HG03432 (cell line): Measurements from ENCODE around the gene ZNF106.

Experiments used
- ATAC-seq: cut with Tn5 transposase; IDR thresholded peaks from one replicate; pipeline ENCODE4 v1.9.1; 2021; ENCODE audit warnings: mild to moderate bottlenecking, moderate library complexity; ENCODE audit not compliant: unreplicated experiment

ZNF106 gene

DNA sequence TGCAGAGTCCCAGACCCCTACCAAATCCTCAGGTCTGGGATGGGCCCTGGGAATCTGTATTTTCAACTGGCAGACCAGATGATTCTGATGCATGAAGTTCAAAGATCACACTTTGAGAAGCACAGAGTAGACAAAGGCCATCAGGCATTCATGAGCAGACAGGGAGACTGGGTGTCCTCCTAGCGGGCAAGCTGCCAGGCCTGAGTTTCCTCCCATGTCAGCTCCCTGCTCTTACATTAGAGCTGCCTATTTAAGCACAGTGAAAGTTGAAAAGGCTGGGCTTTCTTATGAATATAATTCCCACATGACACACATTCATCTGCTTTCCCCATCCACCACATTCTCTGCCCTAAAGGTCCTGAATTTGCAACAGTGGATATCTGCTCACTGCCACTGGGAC lies 117.7 kb downstream of the ZNF106 start:
- no peak for ATAC-seq

DNA sequence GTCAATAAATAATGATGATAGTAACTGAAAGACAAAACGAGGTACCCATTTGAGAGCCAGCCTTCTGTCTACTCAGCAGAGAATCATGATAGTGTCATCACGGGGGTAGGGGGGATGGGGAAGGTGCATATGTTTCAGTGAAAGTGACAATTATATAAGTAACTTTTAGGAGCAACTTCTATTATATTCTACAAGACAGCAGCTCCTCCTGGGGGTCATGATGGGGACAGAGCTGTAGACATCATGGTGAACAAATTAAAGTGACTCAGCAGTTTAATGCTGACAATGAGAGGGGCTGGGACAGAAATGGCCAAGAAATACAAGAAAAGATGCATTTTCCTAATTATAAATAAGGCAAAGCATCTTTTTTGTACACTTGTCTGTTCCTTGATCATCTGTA lies 119.8 kb downstream of the ZNF106 start:
- ATAC-seq = no peak

GRCh38 chr15:42368096-42368495 lies 122.8 kb downstream of the ZNF106 start:
- ATAC-seq = no peak

DNA sequence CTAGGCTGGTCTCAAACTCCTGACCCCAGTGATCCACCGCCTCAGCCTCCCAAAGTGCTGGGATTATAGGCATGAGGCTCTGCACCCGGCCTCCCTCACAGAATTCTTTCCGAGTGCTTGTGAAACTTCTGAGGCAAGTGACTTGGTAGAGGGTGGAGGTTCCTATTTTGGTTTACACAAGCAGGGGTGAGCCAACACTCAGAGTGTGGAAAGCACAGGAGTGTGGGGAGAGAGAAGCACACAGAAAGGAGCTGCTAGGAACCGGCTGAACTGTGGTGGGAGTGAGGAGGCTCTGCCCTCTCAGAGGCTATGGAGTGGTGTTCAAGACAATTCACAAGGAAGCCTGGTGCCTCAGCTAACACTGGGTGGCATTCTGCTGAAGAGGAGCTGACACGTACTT lies 123.9 kb downstream of the ZNF106 start:
- ATAC-seq = no peak

DNA sequence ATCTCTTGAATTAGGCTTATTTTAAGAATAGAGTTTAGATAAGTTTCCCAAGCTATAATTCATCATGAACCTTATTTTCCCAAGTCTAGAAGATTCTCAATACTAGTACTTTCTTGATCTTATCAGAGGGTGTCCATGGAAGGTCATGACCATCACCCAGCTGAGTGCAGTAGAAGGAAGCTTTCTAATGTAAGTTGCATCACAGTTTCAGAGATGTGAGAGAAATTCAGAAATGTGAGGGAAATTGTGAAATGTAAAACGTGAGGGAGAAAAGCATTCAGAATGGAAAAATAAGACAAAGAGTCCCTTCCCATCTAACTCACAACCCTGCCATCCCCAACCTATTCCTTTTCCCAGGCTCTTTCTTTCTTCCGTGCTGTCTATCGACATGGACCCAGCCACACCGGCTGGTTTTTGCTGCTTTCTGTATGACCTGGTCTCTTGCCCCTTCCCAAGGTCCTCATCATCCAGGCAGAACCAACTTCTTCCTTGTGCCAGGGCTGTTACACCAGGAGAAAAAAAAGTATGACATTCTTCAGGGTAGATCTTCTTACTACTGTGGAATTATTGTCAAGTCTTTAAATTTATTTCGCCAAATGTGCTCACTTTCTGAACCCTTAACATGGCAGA lies 124.9 kb downstream of the ZNF106 start:
- ATAC-seq = no peak

- no peak for ATAC-seq
These were observed 126.4 kb downstream of the ZNF106 start for GRCh38 chr15:42364529-42364928.

- ATAC-seq = no peak
These were observed 127.0 kb downstream of the ZNF106 start for GRCh38 chr15:42363942-42364341.

GRCh38 chr15:42363487-42363886 lies 127.5 kb downstream of the ZNF106 start:
- no peak for ATAC-seq
